Measurements from ENCODE around the gene NMBR.
"Not testable (repeated sequence)": the region's sequence is repeated elsewhere in the genome, so short reads cannot be mapped to it uniquely, and the experiment has no call there.

Gene NMBR

GRCh38 chr6:142167071-142167470 lies 20.1 kb upstream of the NMBR start:
- H3K36me3 ChIP-seq (replicated peaks) = peaks cover 11% of the 10 kb centered on the region
- no peak overlapping the region for H3K4me3 ChIP-seq (ENCODE audit: low read depth, low read length)
- no peak overlapping the region for H3K27ac ChIP-seq
- no peak for TF ChIP-seq CTCF (IDR thresholded peaks at IDR 0.05; ENCODE audit: low read depth, low read length, missing control alignments)
- no peak for DNase-seq
- in situ Hi-C loops (cut with HindIII; ENCODE audit: low pct_ligation_motif_present, low sequenced_read_pairs) = no loop called here
- no peaks in the 10 kb centered on the region for H3K27me3 ChIP-seq (replicated peaks)

DNA sequence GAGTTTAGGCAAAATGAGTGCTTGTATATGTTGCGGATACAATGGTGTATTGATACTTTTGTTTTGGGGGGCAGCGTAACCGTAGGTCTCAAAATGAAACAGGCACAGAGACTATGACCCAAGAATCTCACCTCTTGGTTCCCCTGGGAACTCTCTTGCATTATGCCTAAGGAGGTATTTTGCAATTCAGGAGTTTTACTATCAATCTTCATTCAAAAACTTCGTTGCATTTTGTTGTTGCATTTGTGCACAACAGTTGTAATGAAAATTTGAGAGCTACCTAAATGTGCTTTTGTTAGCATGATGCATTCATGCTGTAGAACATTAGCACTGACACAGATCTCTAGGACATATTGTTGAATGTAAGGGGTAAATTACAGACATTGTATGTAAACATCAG lies 18.3 kb upstream of the NMBR start:
- in situ Hi-C loops (cut with HindIII; ENCODE audit: low pct_ligation_motif_present, low sequenced_read_pairs) = no loop called here
- H3K27ac ChIP-seq = no peak overlapping the region
- no peak for DNase-seq
- peaks cover 6% of the 10 kb centered on the region for H3K36me3 ChIP-seq (replicated peaks)
- no peak overlapping the region for H3K4me3 ChIP-seq (ENCODE audit: low read depth, low read length)
- no peaks in the 10 kb centered on the region for H3K27me3 ChIP-seq (replicated peaks)
- no peak for TF ChIP-seq CTCF (IDR thresholded peaks at IDR 0.05; ENCODE audit: low read depth, low read length, missing control alignments)

GRCh38 chr6:142162780-142163179 lies 15.9 kb upstream of the NMBR start:
- DNase-seq = no peak
- TF ChIP-seq CTCF (IDR thresholded peaks at IDR 0.05; ENCODE audit: low read depth, low read length, missing control alignments) = no peak
- H3K36me3 ChIP-seq (replicated peaks) = peaks cover 6% of the 10 kb centered on the region
- no peaks in the 10 kb centered on the region for H3K27me3 ChIP-seq (replicated peaks)
- no peak overlapping the region for H3K4me3 ChIP-seq (ENCODE audit: low read depth, low read length)
- in situ Hi-C loops (cut with HindIII; ENCODE audit: low pct_ligation_motif_present, low sequenced_read_pairs) = no loop called here
- no peak overlapping the region for H3K27ac ChIP-seq

GRCh38 chr6:142156758-142157068 lies 9.8 kb upstream of the NMBR start:
- in situ Hi-C loops (cut with HindIII; ENCODE audit: low pct_ligation_motif_present, low sequenced_read_pairs); H3K27ac ChIP-seq; DNase-seq; H3K36me3 ChIP-seq (replicated peaks); H3K4me3 ChIP-seq (ENCODE audit: low read depth, low read length); H3K27me3 ChIP-seq (replicated peaks): not testable (repeated sequence)

- Histone ChIP-seq H3K4me3 (ENCODE audit: low read depth, low read length) (no peak overlapping the region), H3K27ac (peak overlapping the region; percentile 32), H3K27me3 (replicated peaks) (no peaks in the 10 kb centered on the region), H3K36me3 (replicated peaks) (no peaks in the 10 kb centered on the region)
- no peak for DNase-seq
- in situ Hi-C loops (cut with HindIII; ENCODE audit: low pct_ligation_motif_present, low sequenced_read_pairs) = no loop called here
- TF ChIP-seq CTCF (IDR thresholded peaks at IDR 0.05; ENCODE audit: low read depth, low read length, missing control alignments) = no peak
Measured at GRCh38 chr6:142155895-142156757, 9.2 kb upstream of the NMBR start.

GRCh38 chr6:142155091-142155490 lies 8.2 kb upstream of the NMBR start:
- DNase-seq = no peak
- no peak overlapping the region for H3K4me3 ChIP-seq (ENCODE audit: low read depth, low read length)
- no peaks in the 10 kb centered on the region for H3K27me3 ChIP-seq (replicated peaks)
- no peak overlapping the region for H3K27ac ChIP-seq
- TF ChIP-seq CTCF (IDR thresholded peaks at IDR 0.05; ENCODE audit: low read depth, low read length, missing control alignments) = no peak
- in situ Hi-C loops (cut with HindIII; ENCODE audit: low pct_ligation_motif_present, low sequenced_read_pairs) = no loop called here
- no peaks in the 10 kb centered on the region for H3K36me3 ChIP-seq (replicated peaks)
